Measurements from ENCODE around the gene EIF3F. TPM values are rescaled to one million over a fixed set of nuclear protein-coding genes. Genes with fewer than 3 reads are reported as not detected.
A peak's percentile ranks its signal among the peaks of the same experiment; 100 is the strongest.

EIF3F gene
- total and polyA plus RNA-seq, 2 of the 4 experiments (the other 2 are of a cell fraction): 279 to 306 TPM

DNA sequence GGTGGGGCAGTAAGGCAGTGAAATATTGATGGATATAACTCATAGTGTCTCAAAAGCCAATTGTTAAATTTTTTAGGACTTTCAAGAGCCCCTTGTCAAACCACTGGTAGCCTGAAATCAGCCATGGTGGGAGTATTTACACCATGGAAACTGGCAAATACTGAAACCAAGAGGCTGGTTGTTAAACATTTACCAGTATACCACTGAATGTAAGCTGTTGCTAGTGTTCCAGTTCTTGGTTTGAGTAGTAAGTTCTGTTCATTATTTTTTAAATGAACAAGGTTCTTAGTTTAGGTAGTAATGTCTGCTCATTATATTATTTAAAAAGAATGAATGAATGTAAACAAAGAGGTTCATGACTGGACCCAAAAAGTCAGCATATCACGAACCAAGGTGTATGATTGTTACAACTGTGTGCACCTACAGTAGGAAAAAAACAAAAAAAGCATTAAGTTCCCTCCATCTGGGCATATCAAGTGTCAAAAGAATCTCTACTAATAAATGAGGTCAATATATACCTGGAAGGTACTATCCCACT, 4.5 kb upstream of the EIF3F start:
- intact Hi-C loops (cut with micrococcal nuclease): no loop called here
- in situ Hi-C loops (cut with MboI; ENCODE audit: low sequenced_read_pairs): loop anchor here (25.0 kb wide), 1 partner anchor 420 kb away; no protein-coding TSS in a partner anchor
- CTCF ChIA-PET: interaction anchor here (1.3 kb wide), 1 partner anchor 78 kb away, joined by 4 read pairs; no protein-coding TSS in a partner anchor

More for the DNA sequence above, 4.5 kb upstream of the EIF3F start:
- no peak overlapping the region for H4K5ac ChIP-seq (ENCODE audit: low read depth, low read length)
- no peak for TF ChIP-seq RCOR1 (IDR thresholded peaks at IDR 0.05; ENCODE audit: insufficient replicate concordance, low read length)
- TF ChIP-seq POLR2A (IDR thresholded peaks at IDR 0.05; ENCODE audit: low read depth, low read length): no peak
- TF ChIP-seq, protein P1, sequence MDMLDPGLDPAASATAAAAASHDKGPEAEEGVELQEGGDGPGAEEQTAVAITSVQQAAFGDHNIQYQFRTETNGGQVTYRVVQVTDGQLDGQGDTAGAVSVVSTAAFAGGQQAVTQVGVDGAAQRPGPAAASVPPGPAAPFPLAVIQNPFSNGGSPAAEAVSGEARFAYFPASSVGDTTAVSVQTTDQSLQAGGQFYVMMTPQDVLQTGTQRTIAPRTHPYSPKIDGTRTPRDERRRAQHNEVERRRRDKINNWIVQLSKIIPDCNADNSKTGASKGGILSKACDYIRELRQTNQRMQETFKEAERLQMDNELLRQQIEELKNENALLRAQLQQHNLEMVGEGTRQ (IDR thresholded peaks at IDR 0.05; ENCODE audit: low read depth, low read length): no peak
- no peak for TF ChIP-seq MAZ (IDR thresholded peaks at IDR 0.05; ENCODE audit: borderline replicate concordance, low read depth, low read length)
- no peak for TF ChIP-seq FOS (IDR thresholded peaks at IDR 0.05; ENCODE audit: low read depth, low read length)
- no peak for TF ChIP-seq CHD1 (IDR thresholded peaks at IDR 0.05; ENCODE audit: low read depth, low read length)
- TF ChIP-seq, protein P2, sequence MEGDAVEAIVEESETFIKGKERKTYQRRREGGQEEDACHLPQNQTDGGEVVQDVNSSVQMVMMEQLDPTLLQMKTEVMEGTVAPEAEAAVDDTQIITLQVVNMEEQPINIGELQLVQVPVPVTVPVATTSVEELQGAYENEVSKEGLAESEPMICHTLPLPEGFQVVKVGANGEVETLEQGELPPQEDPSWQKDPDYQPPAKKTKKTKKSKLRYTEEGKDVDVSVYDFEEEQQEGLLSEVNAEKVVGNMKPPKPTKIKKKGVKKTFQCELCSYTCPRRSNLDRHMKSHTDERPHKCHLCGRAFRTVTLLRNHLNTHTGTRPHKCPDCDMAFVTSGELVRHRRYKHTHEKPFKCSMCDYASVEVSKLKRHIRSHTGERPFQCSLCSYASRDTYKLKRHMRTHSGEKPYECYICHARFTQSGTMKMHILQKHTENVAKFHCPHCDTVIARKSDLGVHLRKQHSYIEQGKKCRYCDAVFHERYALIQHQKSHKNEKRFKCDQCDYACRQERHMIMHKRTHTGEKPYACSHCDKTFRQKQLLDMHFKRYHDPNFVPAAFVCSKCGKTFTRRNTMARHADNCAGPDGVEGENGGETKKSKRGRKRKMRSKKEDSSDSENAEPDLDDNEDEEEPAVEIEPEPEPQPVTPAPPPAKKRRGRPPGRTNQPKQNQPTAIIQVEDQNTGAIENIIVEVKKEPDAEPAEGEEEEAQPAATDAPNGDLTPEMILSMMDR (conservative IDR thresholded peaks at IDR 0.05; ENCODE audit: low read depth, low read length): no peak
- TF ChIP-seq RFX5 (IDR thresholded peaks at IDR 0.05; ENCODE audit: low read depth, low read length): no peak
- TF ChIP-seq CEBPB (IDR thresholded peaks at IDR 0.05; ENCODE audit: low read depth, low read length): no peak
- TF ChIP-seq, protein P3, sequence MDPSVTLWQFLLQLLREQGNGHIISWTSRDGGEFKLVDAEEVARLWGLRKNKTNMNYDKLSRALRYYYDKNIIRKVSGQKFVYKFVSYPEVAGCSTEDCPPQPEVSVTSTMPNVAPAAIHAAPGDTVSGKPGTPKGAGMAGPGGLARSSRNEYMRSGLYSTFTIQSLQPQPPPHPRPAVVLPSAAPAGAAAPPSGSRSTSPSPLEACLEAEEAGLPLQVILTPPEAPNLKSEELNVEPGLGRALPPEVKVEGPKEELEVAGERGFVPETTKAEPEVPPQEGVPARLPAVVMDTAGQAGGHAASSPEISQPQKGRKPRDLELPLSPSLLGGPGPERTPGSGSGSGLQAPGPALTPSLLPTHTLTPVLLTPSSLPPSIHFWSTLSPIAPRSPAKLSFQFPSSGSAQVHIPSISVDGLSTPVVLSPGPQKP (IDR thresholded peaks at IDR 0.05; ENCODE audit: borderline replicate concordance, low read depth, low read length): no peak
- no peak for TF ChIP-seq NFE2L2 (IDR thresholded peaks at IDR 0.05; ENCODE audit: low read depth, low read length)
- no peak for TF ChIP-seq MAFK (IDR thresholded peaks at IDR 0.05; ENCODE audit: low read depth, low read length)
- TF ChIP-seq RAD21 (IDR thresholded peaks at IDR 0.05; ENCODE audit: low read length): no peak
- TF ChIP-seq SMC3 (IDR thresholded peaks at IDR 0.05; ENCODE audit: low read depth, low read length): no peak
- no peak for TF ChIP-seq MXI1 (IDR thresholded peaks at IDR 0.05; ENCODE audit: borderline replicate concordance, low read depth, low read length)
- no peak for TF ChIP-seq BHLHE40 (IDR thresholded peaks at IDR 0.05; ENCODE audit: low read depth, low read length)
- no peak overlapping the region for H4K8ac ChIP-seq (ENCODE audit: low read depth in 2 of 2, low read length in 2 of 2)
- no peak overlapping the region for H3K4me3 ChIP-seq (ENCODE audit: insufficient read depth, low read depth, low read length)
- dilution Hi-C loops (cut with HindIII; ENCODE audit: low sequenced_read_pairs, unreplicated experiment): no loop called here
- H3K36me3 ChIP-seq (ENCODE audit: control insufficient read depth, insufficient read depth, low read length): no peaks in the 10 kb centered on the region
- BruUV-seq (replicated peaks): no TSS peak
- no CpG with 5 or more reads among the region's 1 CpG for WGBS, 2 experiments (ENCODE audit: extremely low coverage in 2 of 2, insufficient read length in 1 of 2)
- H3K27ac ChIP-seq (ENCODE audit: insufficient read depth, low read length): no peak overlapping the region
- POLR2A ChIA-PET (ENCODE audit: unreplicated experiment): no interaction called here
- no peaks in the 10 kb centered on the region for H3K27me3 ChIP-seq (ENCODE audit: control insufficient read depth, insufficient read depth, low read length)
- no peak overlapping the region for H3K18ac ChIP-seq (ENCODE audit: low read depth, low read length)
- peaks cover 4 to 9% of the 10 kb centered on the region in 2 experiments; a peak in 3 of 4 replicates for H3K79me1 ChIP-seq (ENCODE audit: low read depth in 1 of 2, low read length in 2 of 2)
- H2BK20ac ChIP-seq (ENCODE audit: low read depth, low read length): peak overlapping the region; percentile 69; the same call in 1 of the 2 replicates
- no peak for DNase-seq
- peaks cover 10% of the 10 kb centered on the region; the same call in 1 of the 2 replicates for H3K4me1 ChIP-seq (ENCODE audit: control insufficient read depth, insufficient read depth, low read length)
- no peak overlapping the region for H3K14ac ChIP-seq (replicated peaks; ENCODE audit: low read depth, low read length)
- no peaks in the 10 kb centered on the region for H3K9me1 ChIP-seq (ENCODE audit: insufficient read depth, low read length)
- H4K20me1 ChIP-seq (ENCODE audit: insufficient read depth, low read length): no peaks in the 10 kb centered on the region
- no peak overlapping the region for H2AK9ac ChIP-seq (replicated peaks; ENCODE audit: low read depth, low read length, poor library complexity)
- peak overlapping the region; percentile 36; the same call in 2 of the 3 replicates for H2BK15ac ChIP-seq (ENCODE audit: low read depth, low read length)
- H3K23ac ChIP-seq (ENCODE audit: low read depth, low read length): no peak overlapping the region
- peak overlapping the region; percentile 84; the same call in 1 of the 2 replicates for H2BK120ac ChIP-seq (ENCODE audit: low read depth, low read length)
- H3K4ac ChIP-seq (ENCODE audit: low read depth, low read length): peak overlapping the region; percentile 74
- peak overlapping the region; percentile 85; the same call in 1 of the 2 replicates for H2AK5ac ChIP-seq (ENCODE audit: low read depth, low read length)
- H3K9ac ChIP-seq (ENCODE audit: low read depth, low read length): no peak overlapping the region
- H3K4me2 ChIP-seq (ENCODE audit: low read depth, low read length): no peak overlapping the region
- no peak overlapping the region for H2BK5ac ChIP-seq (ENCODE audit: low read depth, low read length, poor library complexity, severe bottlenecking)
- no peak overlapping the region for H2AFZ ChIP-seq (replicated peaks; ENCODE audit: low read length, poor library complexity)
- no peak for ATAC-seq (ENCODE audit: low read depth)
- 0 out of 2 replicates have a peak overlapping the region, but pooled peaks have one; percentile 50 for H4K91ac ChIP-seq (ENCODE audit: insufficient read depth, low read depth, low read length)
- H3K9me3 ChIP-seq (ENCODE audit: control insufficient read depth, insufficient read depth, low read length): no peaks in the 10 kb centered on the region
- no peak overlapping the region for H3K56ac ChIP-seq (ENCODE audit: extremely low read depth, insufficient read depth, low read length)
